Measurements from ENCODE around the gene AURKAIP1. TPM values are rescaled to one million over a fixed set of nuclear protein-coding genes. Genes with fewer than 3 reads are reported as not detected.

Gene AURKAIP1
- total and polyA plus RNA-seq, 2 donors: 20.7 to 158 TPM

- Histone ChIP-seq H3K36me3 (ENCODE audit: insufficient read depth) (peaks cover 5% of the 10 kb centered on the region), H3K4me1 (ENCODE audit: insufficient read depth) (no peaks in the 10 kb centered on the region), H3K4me3 (ENCODE audit: low read depth, low read length) (no peak overlapping the region), H3K27ac (ENCODE audit: low read depth) (no peak overlapping the region)
- no peak for DNase-seq (ENCODE audit: extremely low spot score)
- 83% methylated on average over 22 of the region's 22 CpGs for WGBS
These were observed 25.8 kb upstream of the AURKAIP1 start for GRCh38 chr1:1400576-1401456.

GRCh38 chr1:1399872-1400575, 25.0 kb upstream of the AURKAIP1 start:
- no peak overlapping the region for H3K27ac ChIP-seq (ENCODE audit: low read depth)
- DNase-seq (ENCODE audit: extremely low spot score): no peak
- no peaks in the 10 kb centered on the region for H3K4me1 ChIP-seq (ENCODE audit: insufficient read depth)
- peaks cover 5% of the 10 kb centered on the region for H3K36me3 ChIP-seq (ENCODE audit: insufficient read depth)
- H3K4me3 ChIP-seq (ENCODE audit: low read depth, low read length): peak overlapping the region; percentile 97
- WGBS: 5% methylated on average over 34 of the region's 34 CpGs

- H3K36me3 ChIP-seq (ENCODE audit: insufficient read depth): peaks cover 5% of the 10 kb centered on the region
- H3K4me3 ChIP-seq (ENCODE audit: low read depth, low read length): peak within 1 kb of the TSS; percentile 97
- under 1% methylated on average over 86 of the region's 86 CpGs for WGBS
- peak within 1 kb of the TSS; percentile 75 for H3K27ac ChIP-seq (ENCODE audit: low read depth)
- H3K4me1 ChIP-seq (ENCODE audit: insufficient read depth): no peaks in the 10 kb centered on the region
- DNase-seq (ENCODE audit: extremely low spot score): peak; percentile 88
These were observed 24.3 kb upstream of the AURKAIP1 start, which contains the start of gene CCNL2 for GRCh38 chr1:1399187-1399871. CCNL2 (minus strand) TSS chr1:1399335; CDS start chr1:1399306, 29 bp downstream.

DNA sequence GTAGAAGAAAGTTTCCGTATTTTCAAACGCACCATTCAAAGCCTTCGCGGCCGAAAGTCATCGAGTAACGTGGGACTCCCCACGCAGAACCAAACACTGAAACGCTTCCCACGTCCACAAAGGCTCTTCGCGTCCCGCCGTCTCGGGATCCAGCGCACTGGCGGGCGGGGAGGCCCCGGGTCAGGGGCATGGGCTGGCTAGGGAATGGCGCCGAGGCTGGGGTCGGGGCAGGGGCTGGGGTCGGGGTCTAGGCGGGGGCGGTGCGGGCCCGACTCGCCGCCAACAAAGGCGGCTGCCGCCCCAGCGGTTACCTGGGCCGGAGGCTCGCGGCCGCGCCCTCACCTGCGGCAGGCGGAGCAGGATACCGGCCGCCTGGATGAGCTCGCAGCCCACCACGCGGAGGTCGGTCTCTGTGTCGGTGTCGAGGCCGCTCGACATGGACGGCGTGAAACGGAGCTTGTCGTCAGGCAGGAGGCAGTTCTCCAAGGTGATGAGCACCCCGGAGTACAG, 23.7 kb upstream of the AURKAIP1 start:
- peak overlapping the region; percentile 75 for H3K27ac ChIP-seq (ENCODE audit: low read depth)
- peaks cover 5% of the 10 kb centered on the region for H3K36me3 ChIP-seq (ENCODE audit: insufficient read depth)
- H3K4me1 ChIP-seq (ENCODE audit: insufficient read depth): no peaks in the 10 kb centered on the region
- DNase-seq (ENCODE audit: extremely low spot score): no peak
- peak overlapping the region; percentile 97 for H3K4me3 ChIP-seq (ENCODE audit: low read depth, low read length)
- WGBS: under 1% methylated on average over 54 of the region's 54 CpGs

DNA sequence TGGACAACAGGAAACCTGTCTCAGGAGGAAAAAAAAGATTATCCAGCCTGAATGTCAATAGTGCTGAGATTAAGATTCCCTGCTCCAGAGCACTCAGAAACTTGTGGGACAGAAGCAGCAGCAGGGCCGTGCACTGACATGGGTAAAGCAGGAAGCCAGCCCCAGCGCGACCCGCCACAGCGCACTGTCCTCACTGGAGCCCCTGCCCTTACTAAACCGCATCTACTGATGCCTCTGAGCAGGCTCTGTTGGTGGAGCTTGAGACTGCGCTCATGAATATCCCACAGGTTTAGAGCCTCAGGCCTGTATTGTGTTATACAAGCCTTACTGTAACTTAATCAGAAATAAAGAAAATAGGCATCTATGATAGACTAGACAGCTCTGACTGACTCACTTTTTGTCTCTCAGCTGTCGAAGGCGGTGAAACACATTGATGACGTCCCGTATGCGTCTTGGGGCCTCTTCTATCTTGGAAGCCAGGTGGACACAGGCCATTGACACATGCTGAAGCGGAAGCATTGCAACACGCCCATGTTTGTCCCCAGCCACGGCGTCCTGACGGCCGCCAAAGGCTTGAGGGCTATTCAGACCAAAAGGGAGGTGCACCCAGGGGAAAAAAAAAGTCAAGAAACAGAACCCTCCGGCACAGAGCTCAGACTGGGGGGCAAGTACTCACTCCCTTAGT, 23.0 kb upstream of the AURKAIP1 start:
- no peak for DNase-seq (ENCODE audit: extremely low spot score)
- 55% methylated on average over 19 of the region's 19 CpGs for WGBS
- Histone ChIP-seq H3K4me3 (ENCODE audit: low read depth, low read length) (peak overlapping the region; percentile 97), H3K4me1 (ENCODE audit: insufficient read depth) (no peaks in the 10 kb centered on the region), H3K27ac (ENCODE audit: low read depth) (no peak overlapping the region), H3K36me3 (ENCODE audit: insufficient read depth) (peaks cover 5% of the 10 kb centered on the region)

DNA sequence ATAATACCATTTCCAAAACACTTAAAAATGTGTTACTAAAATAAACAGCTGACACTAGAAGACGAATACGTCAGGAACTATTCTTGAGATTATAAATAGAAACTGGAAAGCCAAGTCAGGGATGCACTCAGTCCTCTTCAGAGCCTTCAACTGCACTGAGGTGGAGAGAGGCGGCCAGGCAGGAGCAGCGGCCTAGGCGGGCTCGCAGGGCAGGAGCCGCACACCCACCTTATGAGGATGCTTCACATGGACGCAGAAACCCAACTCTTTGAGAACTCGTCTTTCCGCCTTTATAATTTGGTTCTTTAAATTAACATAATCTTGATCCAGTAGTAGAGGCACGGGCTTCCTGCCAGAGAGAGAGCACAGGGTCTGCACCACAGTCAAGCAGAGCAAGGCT, 20.2 kb upstream of the AURKAIP1 start:
- DNase-seq (ENCODE audit: extremely low spot score): no peak
- Histone ChIP-seq H3K36me3 (ENCODE audit: insufficient read depth) (peaks cover 6% of the 10 kb centered on the region), H3K27ac (ENCODE audit: low read depth) (no peak overlapping the region), H3K4me3 (ENCODE audit: low read depth, low read length) (no peak overlapping the region), H3K4me1 (ENCODE audit: insufficient read depth) (no peaks in the 10 kb centered on the region)
- 89% methylated on average over 11 of the region's 11 CpGs for WGBS

DNA sequence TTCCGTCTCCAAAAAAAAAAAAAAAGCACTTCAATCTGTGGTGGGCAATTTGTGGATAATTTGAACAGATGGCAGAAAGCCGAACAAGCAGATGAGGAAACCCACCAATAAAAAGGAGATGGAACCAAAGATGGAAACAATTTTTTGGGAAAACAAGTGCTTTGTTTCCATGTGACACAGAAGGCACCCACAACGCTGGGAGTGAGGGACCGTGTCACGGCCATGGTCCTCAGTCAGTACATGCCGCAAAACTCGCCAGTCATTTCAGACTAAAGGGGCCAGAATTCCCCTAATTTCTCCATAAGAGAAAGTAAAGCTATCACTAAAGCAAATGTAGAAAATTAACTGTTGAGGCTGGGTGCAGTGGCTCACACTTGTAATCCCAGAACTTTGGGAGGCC, 19.1 kb upstream of the AURKAIP1 start:
- H3K27ac ChIP-seq (ENCODE audit: low read depth): no peak overlapping the region
- no peak overlapping the region for H3K4me3 ChIP-seq (ENCODE audit: low read depth, low read length)
- WGBS: 96% methylated on average over 7 of the region's 7 CpGs
- H3K36me3 ChIP-seq (ENCODE audit: insufficient read depth): peaks cover 9% of the 10 kb centered on the region
- DNase-seq (ENCODE audit: extremely low spot score): no peak
- no peaks in the 10 kb centered on the region for H3K4me1 ChIP-seq (ENCODE audit: insufficient read depth)

DNA sequence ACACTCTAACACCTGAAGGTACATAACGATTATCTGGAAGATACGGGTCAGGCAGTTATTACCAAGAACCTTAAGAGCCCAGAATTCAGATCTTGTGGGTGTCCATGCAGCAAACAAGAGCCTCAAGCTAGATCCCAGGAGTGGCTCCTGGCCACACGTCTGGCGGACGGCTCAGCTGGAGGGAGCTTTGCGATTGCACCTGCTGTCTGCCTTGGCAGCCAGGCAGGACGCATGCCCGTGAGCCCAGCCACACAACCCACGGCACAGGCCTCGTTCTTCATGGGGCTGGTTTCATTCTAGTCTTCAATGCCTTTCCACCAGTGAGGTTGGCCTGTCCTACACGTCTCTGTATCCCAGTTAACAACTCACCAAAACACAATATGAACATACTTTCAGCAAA, 18.4 kb upstream of the AURKAIP1 start:
- Histone ChIP-seq H3K36me3 (ENCODE audit: insufficient read depth) (peaks cover 9% of the 10 kb centered on the region), H3K4me1 (ENCODE audit: insufficient read depth) (no peaks in the 10 kb centered on the region), H3K4me3 (ENCODE audit: low read depth, low read length) (no peak overlapping the region), H3K27ac (ENCODE audit: low read depth) (no peak overlapping the region)
- 87% methylated on average over 11 of the region's 11 CpGs for WGBS
- DNase-seq (ENCODE audit: extremely low spot score): no peak

GRCh38 chr1:1393014-1393413, 18.0 kb upstream of the AURKAIP1 start:
- Histone ChIP-seq H3K4me3 (ENCODE audit: low read depth, low read length) (no peak overlapping the region), H3K36me3 (ENCODE audit: insufficient read depth) (peaks cover 9% of the 10 kb centered on the region), H3K4me1 (ENCODE audit: insufficient read depth) (no peaks in the 10 kb centered on the region), H3K27ac (ENCODE audit: low read depth) (no peak overlapping the region)
- 92% methylated on average over 4 of the region's 4 CpGs for WGBS
- DNase-seq (ENCODE audit: extremely low spot score): no peak

- peaks cover 9% of the 10 kb centered on the region for H3K36me3 ChIP-seq (ENCODE audit: insufficient read depth)
- WGBS: 88% methylated on average over 12 of the region's 12 CpGs
These were observed 16.2 kb upstream of the AURKAIP1 start for GRCh38 chr1:1391225-1391624.

GRCh38 chr1:1390675-1391074, 15.7 kb upstream of the AURKAIP1 start:
- Histone ChIP-seq H3K27ac (ENCODE audit: low read depth) (no peak overlapping the region), H3K4me3 (ENCODE audit: low read depth, low read length) (no peak overlapping the region), H3K4me1 (ENCODE audit: insufficient read depth) (no peaks in the 10 kb centered on the region), H3K36me3 (ENCODE audit: insufficient read depth) (peaks cover 10% of the 10 kb centered on the region)
- whole genome bisulfite sequencing: 85% methylated on average over 12 of the region's 12 CpGs
- DNase-seq (ENCODE audit: extremely low spot score): no peak

More at GRCh38 chr1:1391225-1391624, 16.2 kb upstream of the AURKAIP1 start:
- no peak overlapping the region for H3K4me3 ChIP-seq (ENCODE audit: low read depth, low read length)
- DNase-seq (ENCODE audit: extremely low spot score): no peak
- no peaks in the 10 kb centered on the region for H3K4me1 ChIP-seq (ENCODE audit: insufficient read depth)
- no peak overlapping the region for H3K27ac ChIP-seq (ENCODE audit: low read depth)

- Histone ChIP-seq H3K36me3 (ENCODE audit: insufficient read depth) (peaks cover 10% of the 10 kb centered on the region), H3K27ac (ENCODE audit: low read depth) (no peak overlapping the region), H3K4me1 (ENCODE audit: insufficient read depth) (no peaks in the 10 kb centered on the region), H3K4me3 (ENCODE audit: low read depth, low read length) (no peak overlapping the region)
- no peak for DNase-seq (ENCODE audit: extremely low spot score)
- WGBS: 96% methylated on average over 16 of the region's 16 CpGs
These were observed 13.1 kb upstream of the AURKAIP1 start for GRCh38 chr1:1388078-1388472.
